Ascending aorta (tissue), 2 donors: ENCODE data around the gene POLR2J. TPM values are rescaled to one million over a fixed set of nuclear protein-coding genes. Genes with fewer than 3 reads are reported as not detected.
A peak's percentile ranks its signal among the peaks of the same experiment; 100 is the strongest.
"Not testable (repeated sequence)": the region's sequence is repeated elsewhere in the genome, so short reads cannot be mapped to it uniquely, and the experiment has no call there.

ENCODE experiments used
- DNase-seq, 2 donors: peaks; one replicate each; pipeline ENCODE4 v3.0.0-alpha.2; 2019; ENCODE audit warnings: low spot score in 2 of 2
- H3K27ac ChIP-seq, 2 donors: fragments of 200-600 bp; sonication (generic); one replicate each; pipeline ENCODE4 v1.5.1; 2016 to 2017; ENCODE audit warnings: mild to moderate bottlenecking in 1 of 2
- H3K27me3 ChIP-seq: fragments of 200-600 bp; sonication (generic); one replicate; pipeline ENCODE4 v1.5.1; 2017
- H3K36me3 ChIP-seq, 2 donors: fragments of 200-600 bp; sonication (generic); one replicate each; pipeline ENCODE4 v1.5.1; 2016
- H3K4me1 ChIP-seq, 2 donors: fragments of 200-600 bp; sonication (generic); one replicate each; pipeline ENCODE4 v1.5.1; 2016 to 2017; ENCODE audit warnings: mild to moderate bottlenecking in 1 of 2
- H3K4me3 ChIP-seq, 2 donors: fragments of 200-600 bp; sonication (generic); one replicate each; pipeline ENCODE4 v1.5.1; 2016 to 2017; ENCODE audit warnings: mild to moderate bottlenecking in 1 of 2
- H3K9me3 ChIP-seq, 2 donors: fragments of 200-600 bp; sonication (generic); one replicate each; pipeline ENCODE4 v1.5.1; 2016
- CTCF ChIP-seq, 3 experiments: fragments of 200-600 bp in 2 of 3; fragments of 450-650 bp in 1 of 3; sonication (generic) in 2 of 3; IDR thresholded peaks; one replicate each; pipeline ENCODE4 v1.5.1; 2016 to 2019; ENCODE audit warnings: antibody characterized with exemption in 3 of 3, mild to moderate bottlenecking in 1 of 3, moderate library complexity in 1 of 3
- intact Hi-C: fragments of 100-400 bp; cut with DNase I; formaldehyde crosslinking; loops from one replicate; pipeline ENCODE4 v1.15.1; 2023
- total RNA-seq: library from RNA; depleted of rRNA; stranded (reverse); fragments of >200 nt; gene quantifications from one replicate; pipeline ENCODE4 v1.1.0, GENCODE V29; 2016

Gene POLR2J
- total RNA-seq, 1 donor from 2014 or later = 40.8 TPM

DNA sequence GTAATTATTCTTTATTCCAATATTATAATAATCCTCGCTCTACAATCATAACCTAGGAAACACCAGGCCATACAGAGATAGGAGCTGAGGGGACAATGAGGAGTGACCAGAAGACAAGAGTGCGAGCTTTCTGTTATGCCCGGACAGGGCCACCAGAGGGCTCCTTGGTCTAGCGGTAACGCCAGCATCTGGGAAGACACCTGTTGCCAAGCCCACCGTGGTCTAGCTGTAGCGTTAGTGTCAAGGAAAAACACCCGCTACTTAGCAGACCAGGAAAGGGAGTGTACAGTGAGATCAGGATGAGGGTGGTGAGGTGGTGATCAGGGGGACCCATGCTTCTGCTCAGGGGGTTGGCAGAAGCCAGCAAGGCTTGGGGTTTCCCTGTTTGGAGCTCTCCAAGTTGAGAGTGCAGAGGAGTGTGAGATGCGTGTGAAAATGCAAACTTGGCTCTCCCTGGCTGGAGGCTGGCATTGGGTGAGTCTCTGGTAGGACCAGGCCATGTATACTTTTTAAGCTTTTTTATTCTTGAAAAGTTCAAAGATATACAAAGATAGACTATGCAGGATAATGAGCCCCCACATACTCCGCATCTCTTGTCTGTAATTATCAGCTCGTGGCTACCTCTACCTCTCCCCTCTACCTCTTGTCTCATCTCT is 1.4 kb upstream of the POLR2J start:
- H3K27me3 ChIP-seq, H3K9me3 ChIP-seq, H3K4me3 ChIP-seq, H3K27ac ChIP-seq, H3K4me1 ChIP-seq, intact Hi-C loops, H3K36me3 ChIP-seq: not testable (repeated sequence)
- peak in 1 of 2 donors; percentile 68 for DNase-seq
- peak; percentile 24 to 52 (median 35) for TF ChIP-seq CTCF (IDR thresholded peaks at IDR 0.05)

DNA sequence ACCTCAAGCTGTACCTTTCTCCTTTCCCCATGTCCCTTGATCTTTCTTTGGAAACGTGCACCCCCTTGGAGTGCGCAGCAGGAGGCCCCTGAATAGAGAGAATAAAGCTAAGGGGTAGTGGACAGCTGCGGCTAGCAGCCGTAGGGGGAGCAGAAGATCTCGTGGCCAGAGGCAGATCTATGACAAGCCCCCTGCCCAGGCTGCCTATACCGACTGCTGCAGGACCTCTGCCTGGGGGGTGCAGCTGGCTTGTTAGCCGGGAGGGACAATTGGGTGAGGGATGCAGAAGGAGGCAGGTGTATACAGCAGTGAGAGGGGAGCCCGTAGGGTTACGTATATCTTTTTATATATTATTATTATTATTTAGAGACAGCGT is 475 bp upstream of the POLR2J start:
- H3K4me1 ChIP-seq, H3K9me3 ChIP-seq, H3K27ac ChIP-seq, H3K4me3 ChIP-seq, H3K27me3 ChIP-seq, H3K36me3 ChIP-seq, DNase-seq, intact Hi-C loops: not testable (repeated sequence)

GRCh38 chr7:102474736-102475435 is 3.8 kb downstream of the POLR2J start:
- Histone ChIP-seq H3K36me3 (peaks cover 23 to 29% of the 10 kb centered on the region in 2 donors), H3K27ac (peak overlapping the region in 1 of 2 donors; percentile 48)
- H3K4me1 ChIP-seq, H3K9me3 ChIP-seq, H3K4me3 ChIP-seq, DNase-seq, intact Hi-C loops, H3K27me3 ChIP-seq: not testable (repeated sequence)

DNA sequence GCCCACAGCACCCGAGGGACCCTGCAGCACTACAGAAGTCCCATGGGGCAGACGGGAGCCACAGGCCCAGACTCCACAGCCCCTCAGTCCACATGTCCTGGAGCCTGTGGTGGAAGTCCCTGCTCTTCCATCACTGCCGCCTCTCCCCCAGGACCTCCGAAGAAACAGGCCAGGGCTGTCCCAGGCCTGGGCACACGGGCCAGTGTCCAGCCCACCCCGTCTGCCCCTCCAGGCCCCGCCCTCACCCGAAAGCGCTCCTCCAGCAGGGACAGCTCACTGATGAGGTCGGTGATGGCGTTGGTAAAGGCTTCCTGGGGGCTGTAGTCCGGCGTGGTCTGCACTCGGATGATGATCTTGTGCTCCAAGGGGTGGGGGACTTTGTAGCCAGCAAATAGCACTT is 4.6 kb downstream of the POLR2J start:
- intact Hi-C loops, H3K27me3 ChIP-seq, H3K4me1 ChIP-seq, DNase-seq, H3K4me3 ChIP-seq, H3K9me3 ChIP-seq: not testable (repeated sequence)
- Histone ChIP-seq H3K27ac (peak overlapping the region in 1 of 2 donors; percentile 48), H3K36me3 (peaks cover 23 to 33% of the 10 kb centered on the region in 2 donors)

- no peak for DNase-seq
- H3K36me3 ChIP-seq = peaks cover 23 to 33% of the 10 kb centered on the region in 2 donors
- intact Hi-C loops = no loop called here
Observed at GRCh38 chr7:102473271-102473991, 5.3 kb downstream of the POLR2J start.

DNA sequence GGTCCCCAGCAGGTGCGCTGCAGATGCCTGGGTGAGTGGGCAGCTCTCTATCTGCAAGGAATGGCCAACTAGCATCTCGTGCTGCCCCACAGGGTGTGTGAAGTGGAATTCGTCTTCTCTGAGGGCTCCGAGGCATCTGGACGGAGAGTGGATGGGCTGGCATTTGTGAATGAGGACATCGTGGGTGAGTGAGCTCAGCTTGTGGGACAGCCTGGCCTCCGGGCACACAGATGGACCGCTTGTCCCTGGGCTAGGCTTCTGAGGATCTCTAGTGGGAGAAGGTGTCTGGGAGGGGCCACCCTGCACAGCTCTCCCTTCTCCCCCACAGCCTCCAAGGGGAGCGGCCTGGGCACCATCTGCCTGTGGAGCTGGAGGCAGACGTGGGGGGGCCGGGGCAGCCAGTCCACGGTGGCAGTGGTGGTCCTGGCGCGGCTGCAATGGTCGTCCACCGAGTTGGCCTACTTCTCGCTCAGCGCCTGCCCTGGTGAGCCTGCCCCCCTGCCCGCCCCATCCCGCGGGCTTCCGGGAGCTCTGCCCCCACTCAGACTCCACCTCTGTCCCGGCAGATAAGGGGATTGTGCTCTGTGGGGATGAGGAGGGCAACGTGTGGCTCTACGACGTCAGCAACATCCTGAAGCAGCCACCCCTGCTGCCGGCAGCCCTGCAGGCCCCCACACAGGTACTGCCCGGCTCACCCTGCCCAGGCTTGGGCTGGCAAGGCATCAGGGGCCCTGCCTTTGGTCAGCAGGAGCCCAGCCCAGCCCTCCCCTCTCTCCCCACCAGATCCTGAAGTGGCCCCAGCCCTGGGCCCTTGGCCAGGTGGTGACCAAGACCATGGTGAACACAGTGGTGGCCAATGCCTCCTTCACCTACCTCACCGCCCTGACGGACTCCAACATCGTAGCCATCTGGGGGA is 6.3 kb downstream of the POLR2J start:
- no peak for DNase-seq
- TF ChIP-seq CTCF (IDR thresholded peaks at IDR 0.05) = no peak
- peaks cover 23 to 33% of the 10 kb centered on the region in 2 donors for H3K36me3 ChIP-seq
- no peaks in the 10 kb centered on the region for H3K4me1 ChIP-seq
- intact Hi-C loops = no loop called here
- H3K27ac ChIP-seq = no peak overlapping the region
- H3K27me3 ChIP-seq = no peaks in the 10 kb centered on the region
- no peaks in the 10 kb centered on the region for H3K9me3 ChIP-seq
- H3K4me3 ChIP-seq = no peak overlapping the region

More at GRCh38 chr7:102473271-102473991, 5.3 kb downstream of the POLR2J start:
- Histone ChIP-seq H3K27ac (peak overlapping the region in 1 of 2 donors; percentile 48), H3K4me3 (no peak overlapping the region), H3K9me3 (no peaks in the 10 kb centered on the region), H3K4me1 (no peaks in the 10 kb centered on the region), H3K27me3 (no peaks in the 10 kb centered on the region)
- TF ChIP-seq CTCF (IDR thresholded peaks at IDR 0.05) = no peak
